HG03064 (cell line): Measurements from ENCODE around the gene SFSWAP.
"Not testable (repeated sequence)": the region's sequence is repeated elsewhere in the genome, so short reads cannot be mapped to it uniquely, and the experiment has no call there.

ENCODE experiments used
- ATAC-seq: cut with Tn5 transposase; IDR thresholded peaks from one replicate; pipeline ENCODE4 v1.9.1; 2021; ENCODE audit warnings: low read depth; ENCODE audit not compliant: unreplicated experiment

The SFSWAP gene

DNA sequence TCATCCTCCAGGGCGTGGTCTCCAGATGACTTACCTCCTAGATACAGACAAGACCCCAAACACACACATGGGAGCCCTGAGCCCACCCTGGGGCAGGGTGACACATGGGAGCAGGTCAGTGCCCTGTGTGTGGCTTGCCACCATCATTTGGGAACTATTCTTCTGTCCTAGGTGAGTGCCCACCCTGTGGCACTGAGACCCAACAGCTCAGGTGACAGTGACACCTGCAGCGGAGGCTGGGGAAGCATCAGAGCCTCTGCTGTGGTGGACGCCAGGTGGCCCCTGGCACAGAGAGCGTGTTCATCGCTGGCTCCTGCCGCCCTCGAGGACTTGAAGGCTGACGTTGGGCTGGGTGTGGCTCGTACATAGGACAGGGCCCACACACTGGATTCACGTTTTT lies 23.0 kb downstream of the SFSWAP start:
- ATAC-seq, result no peak

DNA sequence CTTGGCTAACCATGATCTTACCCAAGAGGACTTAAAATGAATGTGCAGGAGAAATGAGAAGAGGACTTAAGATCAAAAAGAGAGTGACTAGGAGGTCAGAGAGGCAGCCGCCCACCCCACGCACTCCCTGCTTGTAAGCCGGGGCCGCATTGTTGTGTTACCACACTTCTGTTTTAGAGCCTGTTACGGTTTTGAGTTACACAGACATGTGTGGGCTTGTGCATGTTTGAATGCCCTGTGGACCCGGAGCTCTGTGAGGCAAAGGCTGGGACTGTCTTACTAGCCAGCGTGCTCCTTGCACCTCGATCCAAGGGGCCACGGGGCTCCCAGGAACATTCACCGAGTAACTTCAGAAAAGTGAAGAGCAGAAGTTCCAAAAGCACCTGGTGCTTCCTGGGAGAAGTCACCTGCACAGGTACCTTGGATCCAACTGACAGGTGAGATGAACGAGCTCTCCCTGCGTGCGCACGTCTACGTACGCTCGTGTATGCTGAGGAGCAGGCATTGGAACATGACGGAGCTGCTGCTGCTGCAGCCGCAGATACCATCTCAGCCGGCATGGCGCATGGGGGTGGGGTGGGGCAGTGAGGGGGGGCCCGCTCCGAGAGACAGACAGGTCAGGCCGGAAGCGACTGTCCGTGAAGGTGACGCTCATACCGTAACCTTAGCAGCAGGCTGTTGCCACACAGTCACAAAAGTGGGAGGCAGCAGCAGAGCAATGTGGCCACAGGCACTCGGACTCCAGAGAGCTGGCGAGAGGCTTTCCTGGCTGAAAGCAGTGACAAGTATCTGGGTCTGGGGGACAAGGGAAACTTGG lies 23.7 kb downstream of the SFSWAP start:
- ATAC-seq, result no peak

DNA sequence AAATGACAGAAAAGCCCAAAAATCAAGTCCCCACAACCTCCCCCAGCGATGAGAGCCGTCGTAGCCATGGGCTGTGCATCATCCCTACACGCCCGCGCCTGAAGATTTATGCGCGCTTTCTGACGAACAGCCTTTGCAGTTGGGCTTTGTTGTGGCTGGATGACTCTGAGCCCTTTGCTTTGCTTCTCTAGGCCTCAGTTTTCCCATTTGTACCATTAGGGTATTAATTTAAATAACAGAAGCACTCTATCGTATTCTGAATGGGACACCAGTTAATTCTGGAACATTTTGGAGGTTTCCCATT lies 24.2 kb downstream of the SFSWAP start:
- ATAC-seq, result no peak

DNA sequence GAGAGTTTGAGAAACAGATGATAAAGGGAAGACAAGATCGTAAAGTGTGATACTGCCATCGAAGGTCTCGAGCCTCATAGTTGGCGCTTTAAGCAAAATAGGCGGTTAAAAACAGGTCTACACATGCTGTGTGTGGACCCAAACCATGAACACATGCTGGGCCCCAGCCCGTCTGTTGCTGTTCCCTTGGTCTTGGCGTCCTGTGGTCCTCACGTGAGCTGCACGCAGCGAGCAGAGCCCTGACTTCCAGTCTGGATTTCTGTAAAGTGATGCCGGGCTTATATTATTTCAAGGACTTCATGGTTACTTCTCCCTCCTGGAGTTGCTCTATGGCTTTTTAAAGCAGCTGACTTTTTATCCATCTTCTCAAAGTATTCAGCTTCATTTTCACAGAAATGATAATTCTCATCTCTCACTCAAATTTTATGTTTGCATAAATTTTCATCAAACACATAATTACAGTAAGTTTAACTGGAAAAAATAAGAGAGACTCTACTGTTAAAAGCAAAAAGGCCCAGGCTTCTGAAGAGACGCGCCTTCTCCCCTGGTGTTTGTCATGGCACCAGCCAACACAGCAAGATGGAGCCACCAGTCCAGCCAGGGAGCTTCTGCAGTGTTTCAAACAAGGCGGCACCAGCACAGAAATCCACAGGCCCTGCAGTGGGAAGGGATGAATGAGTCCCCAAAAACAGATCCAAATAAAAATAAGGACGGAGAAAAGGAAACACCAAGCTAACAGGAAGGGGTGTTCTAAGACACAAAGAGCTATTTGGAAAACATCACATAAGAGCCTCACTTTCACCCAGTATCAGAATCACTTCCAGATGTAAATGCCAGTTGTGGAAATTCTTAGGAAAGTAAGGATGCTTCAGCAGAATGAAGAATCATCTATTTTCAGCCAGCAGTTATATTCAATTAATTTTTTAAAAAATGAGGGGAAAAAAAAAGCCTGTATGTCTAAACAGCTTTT lies 24.9 kb downstream of the SFSWAP start:
- ATAC-seq, result no peak

DNA sequence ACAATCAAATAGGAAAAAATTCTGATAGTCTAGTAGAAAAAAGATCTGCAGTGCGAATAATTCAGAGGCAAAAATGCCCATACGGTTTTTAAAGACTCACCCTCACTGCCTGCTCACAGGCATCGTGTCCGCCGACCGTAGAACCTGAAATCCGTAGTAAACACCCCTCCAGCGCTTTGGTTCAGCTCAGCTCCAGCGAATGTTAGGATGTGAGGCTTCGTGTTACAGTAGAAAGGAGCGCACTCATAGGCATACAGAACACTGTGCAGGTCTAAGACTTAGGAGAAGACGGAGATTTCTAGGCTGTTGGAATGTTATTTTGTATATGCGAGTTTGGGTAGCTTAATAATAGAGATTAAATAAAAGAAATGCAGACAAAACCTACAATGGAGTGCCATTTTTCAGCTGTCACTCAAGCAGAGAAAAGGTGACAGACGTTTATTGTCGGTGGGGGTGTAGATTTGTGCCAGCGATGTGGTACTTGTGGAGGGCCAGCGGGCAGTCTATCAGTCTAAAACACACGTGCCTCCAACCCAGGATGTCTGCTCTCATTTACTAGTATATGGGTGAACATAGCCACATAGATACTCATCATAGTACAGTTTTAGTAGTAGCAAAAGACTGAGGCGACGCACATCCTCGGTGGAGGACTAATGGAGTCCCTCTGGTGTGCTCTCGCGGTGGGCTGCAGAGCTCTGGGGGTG lies 25.7 kb downstream of the SFSWAP start:
- ATAC-seq, result no peak

DNA sequence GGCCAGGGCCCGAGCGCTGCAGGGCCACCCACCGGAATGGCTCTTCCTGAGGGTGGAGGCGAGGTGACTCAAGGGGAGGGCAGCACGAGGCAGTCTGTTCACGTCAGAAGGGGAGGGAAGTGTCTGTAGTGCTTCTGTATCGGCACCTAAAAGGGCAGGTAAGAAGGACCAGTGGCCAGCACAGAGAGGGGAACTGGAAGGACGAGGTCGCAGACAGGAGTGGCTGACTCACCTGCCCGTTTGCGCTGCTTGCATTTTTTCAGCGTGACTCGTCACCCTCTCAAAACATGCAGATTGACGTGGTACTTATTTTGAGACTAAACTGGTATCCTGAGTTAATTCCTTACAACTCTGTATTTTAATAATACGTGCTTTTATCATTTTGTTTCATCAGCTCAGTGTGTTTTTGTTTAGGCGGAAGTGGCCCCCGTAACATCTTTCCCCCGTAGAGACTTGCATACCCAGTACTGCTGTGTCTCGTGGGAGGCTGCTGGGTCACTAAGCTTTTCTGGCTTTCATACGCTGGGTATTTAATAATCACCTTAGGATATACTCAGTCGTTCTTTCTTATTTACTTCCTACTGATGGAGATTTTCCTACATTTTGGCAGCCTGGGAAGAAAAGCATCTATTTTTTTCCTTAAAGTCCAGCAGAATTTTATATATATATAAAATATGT lies 26.4 kb downstream of the SFSWAP start:
- ATAC-seq, result no peak

DNA sequence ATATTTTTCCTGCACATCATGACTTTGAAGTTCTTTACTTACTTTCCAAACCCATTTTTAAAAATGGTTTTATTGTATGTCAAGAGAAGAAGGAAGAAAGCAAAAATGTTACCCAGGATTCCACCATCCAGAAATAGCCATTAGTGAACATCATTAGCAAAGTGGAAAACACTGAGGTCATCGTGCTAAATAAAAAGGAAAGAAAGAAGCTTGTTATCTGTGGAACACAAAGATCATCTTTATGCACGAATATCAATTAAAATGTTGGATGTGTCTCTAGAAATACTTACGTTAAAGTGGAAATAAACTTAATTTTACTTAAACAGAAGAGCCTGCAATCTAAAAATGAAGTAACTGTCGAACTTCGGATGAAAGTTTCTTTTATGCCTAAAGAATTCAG lies 27.3 kb downstream of the SFSWAP start:
- ATAC-seq, result no peak

DNA sequence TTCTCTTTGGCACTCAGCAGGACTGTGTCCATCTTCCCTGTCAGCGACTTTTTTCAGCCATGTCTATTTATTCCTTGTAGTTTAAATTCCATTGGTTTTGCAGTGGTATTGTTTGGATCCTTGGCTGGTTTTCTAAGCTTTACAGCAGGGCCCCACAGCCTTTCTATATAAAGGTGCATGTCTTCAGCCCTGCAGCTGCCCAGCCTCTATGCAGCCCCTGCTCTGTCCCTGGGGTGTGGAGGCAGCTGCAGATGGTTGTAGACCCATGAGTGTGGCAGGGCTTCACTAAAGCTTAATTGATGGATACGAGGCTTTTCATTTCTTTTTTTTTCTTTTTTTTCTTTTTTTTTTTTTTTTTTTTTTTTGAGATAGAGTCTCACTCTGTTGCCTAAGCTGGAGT lies 29.7 kb downstream of the SFSWAP start:
- ATAC-seq, result no peak

DNA sequence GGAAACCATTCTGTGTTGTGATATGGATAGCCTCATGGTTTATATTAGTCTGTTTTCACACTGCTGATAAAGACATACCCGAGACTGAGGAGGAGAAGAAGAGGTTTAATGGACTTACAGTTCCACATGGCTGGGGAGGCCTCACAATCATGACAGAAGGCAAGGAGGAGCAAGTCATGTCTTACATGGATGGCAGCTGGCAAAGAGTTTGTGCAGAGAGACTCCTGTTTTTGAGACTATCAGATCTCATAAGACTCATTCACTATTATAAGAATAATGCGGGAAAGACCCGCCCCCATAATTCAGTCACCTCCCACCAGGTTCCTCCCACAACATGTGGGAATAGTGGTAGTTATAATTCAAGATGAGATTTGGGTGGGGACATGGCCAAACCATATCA lies 31.9 kb downstream of the SFSWAP start:
- not testable (repeated sequence) for ATAC-seq

DNA sequence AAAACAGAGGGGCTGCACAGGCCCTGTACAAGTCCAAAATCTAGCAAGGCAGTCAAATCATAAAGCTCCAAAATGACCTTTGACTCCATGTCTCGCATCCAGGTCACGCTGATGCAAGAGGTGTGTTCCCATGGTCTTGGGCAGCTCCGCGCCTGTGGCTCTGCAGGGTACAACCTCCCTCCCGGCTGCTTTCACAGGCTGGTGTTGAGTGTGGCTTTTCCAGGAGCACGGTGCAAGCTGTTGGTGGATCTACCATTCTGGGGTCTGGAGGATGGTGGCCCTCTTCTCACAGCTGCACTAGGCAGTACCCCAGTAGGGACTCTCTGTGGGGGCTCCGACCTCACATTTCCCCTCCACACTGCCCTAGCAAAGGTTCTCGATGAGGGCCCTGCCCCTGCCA lies 32.5 kb downstream of the SFSWAP start:
- ATAC-seq, result not testable (repeated sequence)

DNA sequence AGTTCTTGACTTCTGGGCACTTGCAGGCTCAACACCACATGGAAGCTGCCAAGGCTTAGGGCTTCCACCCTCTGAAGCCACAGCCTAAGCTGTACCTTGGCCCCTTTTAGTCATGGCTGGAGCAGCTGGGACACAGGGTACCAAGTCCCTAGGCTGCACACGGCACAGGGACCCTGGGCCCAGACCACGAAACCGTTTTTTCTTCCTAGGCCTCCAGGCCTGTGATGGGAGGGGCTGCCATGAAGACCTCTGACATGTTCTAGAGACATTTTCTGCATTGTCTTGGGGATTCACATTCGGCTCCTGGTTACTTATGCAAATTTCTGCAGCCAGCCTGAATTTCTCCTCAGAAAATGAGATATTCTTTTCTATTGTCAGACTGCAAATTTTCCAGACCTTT lies 33.0 kb downstream of the SFSWAP start:
- not testable (repeated sequence) for ATAC-seq

DNA sequence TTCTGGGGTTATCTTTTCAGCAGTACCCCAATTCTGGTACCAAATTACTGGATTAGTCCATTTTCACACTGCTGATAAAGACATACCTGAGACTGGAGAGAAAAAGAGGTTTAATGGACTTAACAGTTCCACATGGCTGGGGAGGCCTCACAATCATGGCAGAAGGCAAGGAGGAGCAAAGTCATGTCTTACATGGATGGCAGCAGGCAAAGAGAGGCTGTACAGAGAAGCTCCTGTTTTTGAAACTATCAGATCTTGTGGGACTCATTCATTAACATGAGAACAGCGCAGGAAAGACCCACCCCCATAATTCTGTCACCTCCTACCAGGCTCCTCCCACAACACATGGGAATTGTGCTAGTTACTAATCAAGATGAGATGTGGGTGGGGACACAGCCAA lies 33.8 kb downstream of the SFSWAP start:
- not testable (repeated sequence) for ATAC-seq

DNA sequence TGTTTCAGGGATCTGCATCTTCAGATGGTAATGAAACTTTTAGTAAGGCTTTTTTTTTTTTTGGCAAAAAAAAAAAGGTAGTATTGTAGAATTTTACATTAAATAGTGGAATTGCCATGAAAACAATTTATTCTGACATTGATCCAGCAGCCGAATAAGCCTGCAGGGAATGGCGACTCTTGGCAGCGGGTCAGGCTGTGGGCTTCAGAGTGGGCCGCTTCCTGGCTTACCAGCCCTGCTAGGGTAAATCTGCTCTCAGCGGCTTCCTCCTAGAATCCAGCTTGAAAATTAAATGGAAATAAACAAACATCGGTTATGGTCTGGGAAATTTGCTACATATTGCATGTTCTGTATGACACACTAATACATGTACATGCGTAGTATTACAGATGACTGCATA lies 34.8 kb downstream of the SFSWAP start:
- ATAC-seq, result no peak

DNA sequence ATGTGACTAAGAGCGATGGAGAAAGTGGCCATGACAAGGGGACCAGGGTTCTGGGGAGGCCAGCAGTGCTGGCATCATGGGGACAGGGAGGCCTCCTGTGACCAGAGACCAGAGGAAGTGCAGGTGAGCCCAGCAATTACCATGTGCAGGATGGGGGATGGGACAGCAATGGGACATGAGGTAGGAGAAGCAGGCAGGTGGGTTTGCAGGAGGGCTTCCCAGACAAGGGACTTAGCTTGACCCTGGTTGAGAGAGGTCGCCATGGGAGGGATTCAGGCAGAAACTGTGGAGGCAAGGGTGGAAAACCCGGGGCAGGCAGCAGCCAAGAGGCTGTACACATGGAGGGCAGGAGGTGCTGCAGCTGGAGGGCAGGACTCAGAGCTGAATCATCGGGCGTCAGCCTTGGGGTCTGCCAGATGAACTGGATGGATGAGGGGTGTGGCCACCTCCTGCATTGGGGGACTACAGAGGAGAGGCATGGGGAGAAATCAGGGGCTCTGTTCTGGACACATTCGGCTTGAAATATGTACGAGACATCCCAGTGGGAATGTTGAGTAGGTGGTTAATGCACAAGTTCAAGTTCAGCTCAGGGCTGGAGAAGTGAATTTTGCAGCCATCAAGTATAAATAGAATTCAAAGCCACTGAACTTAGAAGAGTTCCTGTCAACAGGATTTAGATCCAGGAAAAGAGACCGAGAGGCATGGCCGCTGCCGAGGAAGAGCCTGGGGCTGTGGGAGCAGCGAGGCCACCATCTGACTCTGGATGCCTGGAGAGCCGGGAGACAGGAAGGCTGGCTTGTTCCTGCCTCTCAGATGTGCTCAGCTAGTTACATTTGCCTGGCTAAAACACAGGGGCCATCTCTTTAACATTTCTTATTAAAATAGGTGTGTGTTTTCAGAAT lies 36.6 kb downstream of the SFSWAP start:
- ATAC-seq, result no peak

DNA sequence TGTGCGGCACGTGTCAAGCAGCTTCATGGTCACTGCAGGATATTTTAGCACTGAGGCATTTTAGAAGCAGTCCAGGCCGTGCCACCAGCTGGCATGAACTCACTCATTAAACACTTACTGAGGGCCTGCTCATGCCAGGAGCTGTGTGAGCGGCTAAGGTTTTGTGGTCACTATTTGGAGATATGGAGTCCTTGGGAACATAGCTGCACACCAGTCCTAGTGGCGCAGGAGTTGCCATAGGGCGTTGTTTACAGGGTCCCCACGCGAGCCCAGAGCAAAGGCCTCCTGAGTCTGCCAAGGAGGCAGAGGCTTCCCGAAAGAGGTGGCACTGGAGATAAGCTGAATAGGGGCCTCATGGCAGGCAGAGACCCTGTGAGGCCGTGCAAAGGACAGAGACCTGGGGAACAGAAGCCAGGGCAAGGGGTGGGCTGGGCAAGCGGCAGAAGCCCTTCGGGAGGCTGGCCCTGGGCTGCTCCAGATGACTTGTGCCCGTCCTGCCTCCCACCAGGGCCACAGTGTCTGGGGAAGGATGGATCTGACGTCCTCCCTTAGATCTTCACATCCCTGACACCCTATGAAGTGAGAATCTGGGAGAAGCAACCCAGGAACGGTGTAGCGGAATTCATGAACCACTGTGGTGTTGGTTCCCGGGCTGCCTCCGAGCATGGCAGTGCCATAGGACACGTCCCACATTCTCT lies 38.9 kb downstream of the SFSWAP start:
- no peak for ATAC-seq

DNA sequence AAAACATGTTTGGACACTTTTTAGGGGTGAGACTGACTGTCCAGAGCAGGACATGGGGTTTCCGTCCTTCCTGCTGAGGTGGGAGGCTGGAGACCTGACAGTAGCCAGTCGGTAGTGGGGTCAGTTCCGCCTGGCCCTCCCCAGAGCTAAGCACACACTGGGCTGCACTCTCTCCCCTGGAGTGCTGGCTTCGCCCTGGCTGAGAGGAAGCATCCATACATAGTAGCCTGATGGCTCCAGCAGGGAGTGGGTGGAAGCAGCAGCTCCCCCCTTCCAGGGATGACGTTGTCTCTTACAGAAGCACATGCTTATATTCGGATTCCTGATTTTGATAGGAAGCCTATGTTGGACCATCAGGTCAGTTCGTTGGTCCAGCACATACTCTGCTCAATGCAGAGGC lies 40.4 kb downstream of the SFSWAP start:
- no peak for ATAC-seq

DNA sequence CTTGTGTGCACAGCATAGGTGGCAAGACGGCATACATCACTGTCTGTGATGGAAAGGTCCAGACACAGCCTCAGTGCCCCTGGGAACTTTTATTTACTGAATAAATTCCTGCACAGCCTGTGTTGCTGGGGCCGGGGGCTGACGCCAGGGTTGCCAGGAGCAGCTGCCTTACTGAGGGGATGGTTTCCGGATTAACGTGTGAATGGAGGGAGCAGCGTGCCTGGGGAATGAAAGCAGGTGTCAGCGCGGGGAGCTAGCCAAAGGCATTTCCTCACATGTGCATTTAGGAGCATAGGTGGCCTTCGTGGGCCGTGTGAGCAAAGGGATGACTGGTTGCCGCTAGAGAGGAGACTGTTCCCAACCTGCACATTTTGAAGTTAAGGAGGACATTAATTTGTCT lies 41.6 kb downstream of the SFSWAP start:
- no peak for ATAC-seq

DNA sequence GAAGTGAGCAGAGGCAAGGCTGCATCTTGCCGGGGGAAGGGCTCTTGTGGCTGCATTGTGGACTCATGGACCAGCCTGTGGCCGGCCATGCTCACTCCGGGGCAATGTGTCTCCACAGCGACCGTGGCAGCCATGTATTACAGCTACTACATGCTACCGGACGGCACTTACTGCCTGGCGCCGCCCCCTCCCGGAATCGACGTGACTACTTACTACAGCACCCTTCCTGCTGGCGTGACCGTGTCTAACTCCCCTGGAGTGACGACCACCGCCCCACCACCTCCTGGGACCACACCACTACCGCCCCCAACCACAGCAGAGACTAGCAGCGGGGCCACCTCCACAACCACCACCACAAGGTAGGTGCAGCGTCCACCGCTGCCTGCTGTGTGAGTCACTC lies 42.1 kb downstream of the SFSWAP start:
- no peak for ATAC-seq

DNA sequence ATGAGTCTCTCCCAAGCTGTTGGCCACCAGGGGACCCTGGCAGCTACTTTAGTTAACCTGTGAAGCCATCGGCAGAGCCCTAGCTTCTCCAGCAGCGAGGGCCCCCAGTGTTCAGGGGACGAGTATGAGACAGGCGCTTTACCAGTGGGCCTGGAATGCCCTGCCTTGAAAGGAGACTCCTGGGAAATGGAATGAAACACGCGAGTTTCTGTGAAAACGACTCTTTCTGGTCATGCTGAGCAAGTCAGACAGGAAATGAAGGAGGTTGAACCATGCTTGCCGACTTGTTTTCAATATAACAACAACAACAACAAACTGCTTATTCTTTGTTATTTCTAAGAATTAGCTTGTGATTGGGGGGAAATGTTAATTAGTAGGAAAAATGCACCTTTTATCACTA lies 42.9 kb downstream of the SFSWAP start:
- no peak for ATAC-seq
